Astrocyte of the cerebellum (primary cell): ENCODE measurements around the gene TMEM170B.
"Not testable (repeated sequence)": the region's sequence is repeated elsewhere in the genome, so short reads cannot be mapped to it uniquely, and the experiment has no call there.

Source experiments
- DNase-seq: peaks from one replicate; pipeline ENCODE4 v3.0.0-alpha.2; 2011; ENCODE audit warnings: low read depth
- H3K4me3 ChIP-seq: 2 replicates; pipeline ENCODE4 v1.5.1; 2011; ENCODE audit warnings: mild to moderate bottlenecking, low read depth, low read length, moderate library complexity
- CTCF ChIP-seq: IDR thresholded peaks from 2 replicates; pipeline ENCODE4 v1.5.1; 2012; ENCODE audit warnings: low read length, low read depth, moderate library complexity, mild to moderate bottlenecking; ENCODE audit errors: missing control alignments
- in situ Hi-C: cut with HindIII; loops from 2 replicates; pipeline ENCODE4 v1.10.0; 2017; ENCODE audit warnings: low sequenced_read_pairs

Gene TMEM170B

DNA sequence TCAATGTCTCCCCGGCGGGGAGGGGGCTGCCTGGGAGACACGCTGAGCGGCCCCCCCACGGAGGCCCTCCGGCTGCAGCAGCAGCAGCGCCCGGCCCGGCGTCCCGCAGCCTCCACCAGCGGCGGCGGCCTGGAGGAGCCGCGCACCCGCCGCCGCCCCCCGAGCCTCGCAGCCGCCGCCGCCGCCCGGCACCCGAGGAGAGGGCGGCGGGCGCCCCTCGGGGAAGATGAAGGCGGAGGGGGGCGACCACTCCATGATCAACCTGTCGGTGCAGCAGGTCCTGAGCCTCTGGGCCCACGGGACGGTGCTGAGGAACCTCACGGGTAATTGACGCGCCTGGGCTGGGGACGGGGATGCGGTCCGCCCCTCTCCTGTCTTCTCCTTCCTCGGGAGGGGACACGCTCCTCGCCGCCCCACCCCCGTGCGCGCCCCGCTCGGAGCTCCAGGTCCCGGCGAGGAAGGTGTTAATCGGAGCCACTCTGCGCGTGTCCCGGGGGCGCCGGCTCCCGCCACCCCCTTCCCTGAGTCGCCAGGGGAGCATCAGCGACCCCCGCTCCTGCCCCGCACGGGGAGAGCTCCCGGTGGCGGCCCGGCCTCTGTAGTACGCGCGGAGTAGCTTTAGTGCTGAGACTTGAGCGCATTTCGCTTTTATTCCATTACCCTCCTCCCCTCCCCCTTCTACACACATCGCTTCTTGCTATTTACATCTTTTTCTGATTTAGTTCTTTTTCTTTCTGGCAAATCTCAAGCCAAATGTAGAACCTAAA lies 686 bp downstream of the TMEM170B start:
- in situ Hi-C loops = no loop called here
- peak overlapping the region; percentile 61 for H3K4me3 ChIP-seq
- DNase-seq = no peak
- TF ChIP-seq CTCF = no peak

DNA sequence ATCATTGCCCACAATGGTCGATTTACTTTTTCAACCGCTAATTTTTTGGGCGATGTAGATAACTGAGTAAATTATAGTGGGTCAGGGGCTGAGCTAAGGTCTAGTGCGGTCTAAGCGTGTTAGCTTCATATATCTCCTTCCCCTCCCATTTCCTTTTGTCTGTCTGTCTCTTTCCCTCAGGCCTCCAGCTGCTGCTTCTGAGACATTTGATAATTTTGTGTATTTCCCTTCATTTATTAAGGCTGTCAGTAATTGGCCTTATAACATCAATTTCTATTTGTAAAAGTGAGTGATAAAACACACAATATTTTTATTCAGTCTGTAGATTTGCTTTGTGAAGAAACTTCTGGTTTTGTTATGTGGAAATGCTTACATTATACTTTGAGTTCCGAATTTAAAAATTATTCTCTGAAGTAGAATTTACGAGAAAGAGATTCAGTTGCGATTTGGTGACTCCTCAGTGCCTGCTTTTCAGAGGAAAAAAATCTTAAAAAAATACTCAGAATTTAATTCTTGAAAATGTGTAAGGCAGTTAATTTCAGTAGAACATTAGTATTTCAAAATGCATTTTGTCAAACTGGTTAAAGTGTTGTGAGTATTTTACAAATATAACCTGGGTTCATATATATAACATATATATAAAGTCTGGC lies 1.4 kb downstream of the TMEM170B start:
- H3K4me3 ChIP-seq = peak overlapping the region; percentile 61
- no peak for DNase-seq
- in situ Hi-C loops = no loop called here
- TF ChIP-seq CTCF = no peak

DNA sequence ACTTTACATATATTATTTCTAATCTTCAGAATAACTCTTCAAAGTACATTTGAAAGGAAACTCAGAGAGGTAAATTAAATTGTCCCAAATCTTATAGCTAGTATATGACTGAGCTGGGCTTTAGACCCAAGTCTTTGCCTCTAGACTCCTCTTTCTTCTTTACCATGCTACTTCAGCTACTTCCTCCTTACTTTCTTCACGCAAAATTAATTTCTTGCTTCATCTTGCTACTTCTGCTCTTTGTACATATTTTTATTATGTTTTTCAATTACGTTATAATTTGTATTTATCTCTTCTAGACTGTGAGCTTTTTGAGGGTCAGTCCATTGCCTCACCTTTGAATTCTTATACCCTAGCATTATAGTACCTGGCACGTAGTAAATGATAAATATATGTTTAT lies 5.3 kb downstream of the TMEM170B start:
- in situ Hi-C loops = no loop called here
- TF ChIP-seq CTCF = no peak
- DNase-seq = no peak
- H3K4me3 ChIP-seq = no peak overlapping the region

DNA sequence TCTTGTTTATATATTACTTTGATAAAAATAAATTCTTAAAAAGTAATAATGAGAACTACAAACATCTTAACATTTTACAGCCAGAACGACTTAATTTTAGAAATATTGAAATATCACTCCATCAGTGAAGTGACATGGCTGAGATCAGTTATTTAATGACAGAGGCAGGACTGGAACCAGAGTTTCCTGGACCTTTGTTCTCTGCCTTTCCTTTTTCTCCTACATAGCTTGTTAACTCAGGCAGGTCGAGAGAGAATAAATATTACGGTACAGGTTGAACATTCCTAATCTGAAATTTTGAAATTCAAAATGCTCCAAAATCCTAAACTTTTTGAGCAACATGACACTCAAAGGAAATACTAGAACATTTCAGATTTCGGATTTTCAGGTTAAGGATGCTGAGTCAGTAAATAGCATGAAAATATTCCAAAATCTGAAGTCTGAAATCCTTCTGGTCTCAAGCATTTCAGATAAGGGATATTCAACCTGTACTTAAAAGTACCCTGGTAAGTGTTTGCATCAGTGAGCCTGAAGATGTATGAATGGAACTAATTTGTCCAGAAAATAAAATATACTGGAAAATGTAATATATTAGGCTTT lies 6.5 kb downstream of the TMEM170B start:
- in situ Hi-C loops = no loop called here
- no peak for TF ChIP-seq CTCF
- no peak for DNase-seq

GRCh38 chr6:11547846-11548245 lies 10.3 kb downstream of the TMEM170B start:
- in situ Hi-C loops, DNase-seq, H3K4me3 ChIP-seq: not testable (repeated sequence)

More for the DNA sequence above, 6.5 kb downstream of the TMEM170B start:
- no peak overlapping the region for H3K4me3 ChIP-seq

DNA sequence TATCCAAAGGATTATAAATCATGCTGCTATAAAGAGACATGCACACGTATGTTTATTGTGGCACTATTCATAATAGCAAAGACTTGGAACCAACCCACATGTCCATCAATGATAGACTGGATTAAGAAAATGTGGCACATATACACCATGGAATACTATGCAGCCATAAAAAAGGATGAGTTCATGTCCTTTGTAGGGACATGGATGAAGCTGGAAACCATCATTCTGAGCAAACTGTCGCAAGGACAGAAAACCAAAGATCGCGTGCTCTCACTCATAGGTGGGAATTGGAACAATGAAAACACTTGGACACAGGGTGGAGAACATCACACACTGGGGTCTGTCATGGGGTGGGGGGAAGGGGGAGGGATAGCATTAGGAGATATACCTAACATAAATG lies 11.0 kb downstream of the TMEM170B start:
- H3K4me3 ChIP-seq, in situ Hi-C loops, DNase-seq: not testable (repeated sequence)

DNA sequence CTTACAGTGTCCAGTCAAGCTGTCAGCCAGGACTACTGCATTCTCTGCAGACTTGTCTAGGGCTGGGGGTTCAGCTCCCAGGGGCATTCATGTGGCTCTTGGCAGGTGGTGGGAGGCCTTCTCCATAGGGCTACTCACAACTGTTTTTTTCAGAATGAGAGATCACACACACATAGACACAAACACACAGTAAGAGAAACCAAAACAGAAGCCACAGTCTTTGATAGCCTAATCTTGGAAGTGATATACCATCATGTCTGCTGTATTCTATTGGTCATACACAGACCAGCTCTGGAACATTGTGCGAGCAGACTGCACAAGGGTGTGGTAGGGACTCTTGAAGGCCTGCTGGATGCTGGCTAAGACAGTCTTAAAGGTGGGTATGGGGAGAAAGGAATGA lies 13.5 kb downstream of the TMEM170B start:
- TF ChIP-seq CTCF = no peak
- in situ Hi-C loops = no loop called here
- H3K4me3 ChIP-seq = no peak overlapping the region
- DNase-seq = no peak
